LNCAP (cell line): Measurements from ENCODE around the gene SLC7A1.

Experiments used
- CTCF ChIP-seq: fragments of 450-650 bp; IDR thresholded peaks from 2 replicates; pipeline ENCODE4 v1.5.1; 2017; ENCODE audit warnings: mild to moderate bottlenecking

Gene SLC7A1

GRCh38 chr13:29513981-29514719, 81.3 kb downstream of the SLC7A1 start:
- no peak for TF ChIP-seq CTCF

- no peak for TF ChIP-seq CTCF
Observed at GRCh38 chr13:29513002-29513980, 82.2 kb downstream of the SLC7A1 start.

GRCh38 chr13:29511980-29512379, 83.5 kb downstream of the SLC7A1 start:
- no peak for TF ChIP-seq CTCF

GRCh38 chr13:29511106-29511796, 84.2 kb downstream of the SLC7A1 start:
- no peak for TF ChIP-seq CTCF

DNA sequence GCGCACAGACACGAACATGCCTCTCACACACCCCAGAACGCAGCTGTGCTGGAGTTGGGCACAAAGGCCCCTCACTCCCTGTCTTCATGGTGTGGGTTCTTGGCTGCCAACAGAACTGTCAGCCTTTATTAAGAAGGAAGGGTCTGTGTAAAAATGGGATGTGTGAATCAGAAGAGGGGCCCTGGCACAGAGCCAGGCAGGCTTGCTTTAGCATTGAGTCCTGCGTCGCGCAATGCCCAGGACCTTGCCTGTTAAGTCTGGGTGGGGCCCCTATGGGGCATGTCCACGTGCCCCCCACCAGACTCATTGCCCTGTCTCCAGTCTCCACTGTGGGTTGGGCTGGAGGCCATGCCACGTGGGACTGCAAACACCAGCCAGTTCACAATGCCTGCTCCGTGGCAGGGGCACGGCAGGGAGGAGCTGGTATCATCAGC, 84.8 kb downstream of the SLC7A1 start:
- no peak for TF ChIP-seq CTCF

DNA sequence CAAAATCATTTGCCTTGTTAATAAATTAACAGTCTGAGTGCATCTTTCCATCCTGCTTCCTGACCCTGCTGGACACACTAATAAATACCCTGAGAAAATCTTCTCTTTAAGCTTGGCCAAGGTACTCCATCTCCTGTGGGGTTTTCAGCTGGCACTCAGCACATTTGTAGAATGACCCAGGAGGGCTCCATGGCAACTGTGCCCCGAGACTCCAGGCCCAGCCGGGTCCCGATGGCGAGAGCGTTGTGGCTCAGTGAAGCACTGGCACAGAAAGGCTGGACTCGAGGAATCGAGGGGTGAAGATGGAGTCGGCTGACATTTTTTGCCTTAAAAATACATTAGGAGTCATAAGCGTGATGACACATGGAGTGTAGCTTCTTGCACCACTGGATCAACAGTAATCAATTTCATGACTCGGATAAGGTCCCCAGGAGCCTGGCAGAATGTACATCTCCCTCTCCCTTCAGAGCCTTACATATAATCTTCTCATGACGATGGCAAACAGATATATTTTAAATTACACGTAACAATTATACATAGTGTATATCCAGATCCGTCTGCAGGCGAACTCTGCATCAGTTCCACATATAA, 85.4 kb downstream of the SLC7A1 start:
- no peak for TF ChIP-seq CTCF

DNA sequence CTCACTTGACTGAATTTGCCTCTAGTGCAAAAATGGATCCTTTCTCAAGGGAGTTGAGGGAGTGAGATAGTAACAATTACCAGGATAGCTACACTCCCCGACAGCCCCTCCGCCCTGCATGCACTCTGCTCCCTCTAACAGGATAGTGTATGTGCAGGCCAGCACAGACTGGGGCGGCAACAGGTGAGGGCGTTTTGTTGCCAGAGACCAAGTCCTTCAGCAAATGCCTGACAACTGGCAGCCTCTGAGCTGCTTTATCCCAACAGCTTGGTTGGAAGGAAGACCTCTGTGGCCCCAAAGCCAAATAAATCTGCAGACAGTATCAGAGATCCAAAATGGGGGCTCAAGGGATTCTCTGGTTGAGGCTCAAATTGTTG, 86.6 kb downstream of the SLC7A1 start:
- no peak for TF ChIP-seq CTCF
